Right kidney (tissue), 1 donor: ENCODE measurements around the gene CCT7.
A peak's percentile ranks its signal among the peaks of the same experiment; 100 is the strongest.

Experiments
- DNase-seq: peaks from one replicate; pipeline ENCODE4 v3.0.0-alpha.2; 2016

The CCT7 gene

GRCh38 chr2:73267008-73267407 is 32.9 kb downstream of the CCT7 start:
- DNase-seq: no peak

GRCh38 chr2:73268366-73268829 is 34.3 kb downstream of the CCT7 start:
- no peak for DNase-seq

- peak; percentile 77 for DNase-seq
These were observed 35.0 kb downstream of the CCT7 start for GRCh38 chr2:73268830-73269685.

GRCh38 chr2:73269686-73270465 is 35.8 kb downstream of the CCT7 start:
- no peak for DNase-seq

GRCh38 chr2:73272270-73272669 is 38.2 kb downstream of the CCT7 start:
- DNase-seq: no peak

GRCh38 chr2:73279852-73280251 is 45.7 kb downstream of the CCT7 start:
- DNase-seq: no peak

- DNase-seq: no peak
These were observed 47.1 kb downstream of the CCT7 start for GRCh38 chr2:73281244-73281643.

GRCh38 chr2:73282924-73283544 is 48.9 kb downstream of the CCT7 start:
- no peak for DNase-seq

GRCh38 chr2:73283545-73284295 is 49.6 kb downstream of the CCT7 start:
- DNase-seq: peak; percentile 48

GRCh38 chr2:73284296-73285158 is 50.4 kb downstream of the CCT7 start, which contains the start of gene FBXO41:
FBXO41 (minus strand) TSS chr2:73284478; CDS start chr2:73269630, 14,848 bp downstream.
- DNase-seq: no peak

GRCh38 chr2:73285159-73285739 is 51.1 kb downstream of the CCT7 start:
- DNase-seq: no peak

GRCh38 chr2:73286134-73286655 is 52.1 kb downstream of the CCT7 start:
- no peak for DNase-seq

GRCh38 chr2:73289304-73289703 is 55.2 kb downstream of the CCT7 start:
- no peak for DNase-seq

GRCh38 chr2:73290049-73290839 is 56.1 kb downstream of the CCT7 start:
- no peak for DNase-seq

GRCh38 chr2:73291093-73291460 is 57.0 kb downstream of the CCT7 start:
- peak; percentile 88 for DNase-seq

GRCh38 chr2:73291461-73292315 is 57.6 kb downstream of the CCT7 start:
- peak; percentile 88 for DNase-seq

- DNase-seq: no peak
These were observed 58.3 kb downstream of the CCT7 start for GRCh38 chr2:73292316-73292905.

GRCh38 chr2:73292906-73293533 is 58.9 kb downstream of the CCT7 start:
- DNase-seq: peak; percentile 16
